Endothelial cell of umbilical vein (primary cell): ENCODE measurements around the gene EP400. TPM values are rescaled to one million over a fixed set of nuclear protein-coding genes. Genes with fewer than 3 reads are reported as not detected.
A peak's percentile ranks its signal among the peaks of the same experiment; 100 is the strongest.

ENCODE experiments used
- BruUV-seq: library from RNA; stranded (reverse); fragments of 400-500 nt; replicated peaks from 2 replicates; lab custom pipeline; 2021; lab: Mats Ljungman, UMichigan
- CTCF ChIA-PET: fragments of 300-600, 350-600 bp; sonication (Branson Sonifier 250); formaldehyde crosslinking; loops from one replicate; lab custom pipeline; 2021; ENCODE audit warnings: antibody characterized with exemption, inconsistent platforms; lab: Charles Lee
- POLR2A ChIA-PET: fragments of 300-600, 350-600 bp; sonication (Branson Sonifier 250); formaldehyde crosslinking; loops from one replicate; lab custom pipeline; 2021; ENCODE audit warnings: antibody characterized with exemption, inconsistent platforms; lab: Charles Lee
- DNase-seq: peaks from one replicate; pipeline ENCODE4 v3.0.0-alpha.2; 2011; ENCODE audit warnings: low read depth, low spot score
- FAIRE-seq: peaks from 2 replicates; lab custom pipeline; 2011; peaks lifted over from hg19 to GRCh38; lab: Jason Lieb, UNC
- H2AFZ ChIP-seq: 2 replicates; pipeline ENCODE4 v1.6.0; 2012; ENCODE audit warnings: low read depth, low read length, control low read depth, inconsistent platforms
- H3K27ac ChIP-seq: 2 replicates; pipeline ENCODE4 v1.5.1; 2011; ENCODE audit warnings: low read depth, mild to moderate bottlenecking, control low read depth, low read length, moderate library complexity; ENCODE audit not compliant: insufficient read depth
- H3K27me3 ChIP-seq, 2 experiments: 2 replicates each; pipeline versions ENCODE4 v1.6.0 to v1.6.1; 2011; ENCODE audit warnings: low read length in 2 of 2, mixed read lengths in 1 of 2; ENCODE audit not compliant: control insufficient read depth in 2 of 2, insufficient read depth in 2 of 2
- H3K36me3 ChIP-seq, 2 experiments: 2 replicates in 1 of 2; 3 replicates in 1 of 2; pipeline ENCODE4 v1.5.1; 2011; ENCODE audit warnings: low read length in 2 of 2, mild to moderate bottlenecking in 1 of 2, moderate library complexity in 1 of 2; ENCODE audit not compliant: control insufficient read depth in 2 of 2, insufficient read depth in 2 of 2; ENCODE audit errors: extremely low read depth in 1 of 2
- H3K4me1 ChIP-seq: 3 replicates; pipeline ENCODE4 v1.5.1; 2011; ENCODE audit warnings: mild to moderate bottlenecking, low read length; ENCODE audit not compliant: control insufficient read depth, insufficient read depth; ENCODE audit errors: extremely low read depth
- H3K4me2 ChIP-seq: 2 replicates; pipeline ENCODE4 v1.6.1; 2011; ENCODE audit warnings: low read length, control low read depth, mixed read lengths; ENCODE audit not compliant: insufficient read depth
- H3K4me3 ChIP-seq, 3 experiments: fragments of 200-600 bp in 1 of 3; sonication (generic), shearing (Covaris generic) in 1 of 3; replicated peaks in 1 of 3; 2 replicates each; pipeline ENCODE4 v1.5.1; 2011 to 2016; ENCODE audit warnings: control low read depth in 3 of 3, low read length in 3 of 3, mild to moderate bottlenecking in 2 of 3, inconsistent platforms in 1 of 3, low read depth in 1 of 3, moderate library complexity in 1 of 3; ENCODE audit not compliant: insufficient read depth in 1 of 3
- H3K79me2 ChIP-seq: 2 replicates; pipeline ENCODE4 v1.6.0; 2012; ENCODE audit warnings: low read length, inconsistent platforms; ENCODE audit not compliant: control insufficient read depth, insufficient read depth
- H3K9ac ChIP-seq: replicated peaks from 2 replicates; pipeline ENCODE3; 2011; ENCODE audit warnings: low read length, control low read depth; ENCODE audit not compliant: insufficient read depth; ENCODE audit errors: extremely low read depth
- H3K9me1 ChIP-seq: replicated peaks from 3 replicates; pipeline ENCODE4 v1.6.0; 2011; ENCODE audit warnings: mild to moderate bottlenecking, low read length; ENCODE audit not compliant: control insufficient read depth, insufficient read depth; ENCODE audit errors: extremely low read depth
- H3K9me3 ChIP-seq: replicated peaks from 2 replicates; pipeline ENCODE4 v1.5.1; 2012; ENCODE audit warnings: low read length, inconsistent platforms; ENCODE audit not compliant: control insufficient read depth, insufficient read depth
- H4K20me1 ChIP-seq: replicated peaks from 2 replicates; pipeline ENCODE3; 2011; ENCODE audit warnings: mild to moderate bottlenecking, low read length; ENCODE audit not compliant: control insufficient read depth, insufficient read depth; ENCODE audit errors: extremely low read depth
- CTCF ChIP-seq, 2 donors: IDR thresholded peaks; 1 replicate in 1 of 2; 2 replicates in 1 of 2; pipeline ENCODE4 v1.5.1; 2011; ENCODE audit warnings: low read length in 2 of 2, mild to moderate bottlenecking in 2 of 2, moderate library complexity in 2 of 2, control low read depth in 1 of 2, inconsistent platforms in 1 of 2, low read depth in 1 of 2; ENCODE audit not compliant: insufficient read depth in 1 of 2; ENCODE audit errors: extremely low read depth in 1 of 2
- EZH2 ChIP-seq: IDR thresholded peaks from 2 replicates; pipeline ENCODE4 v1.6.1; 2012; ENCODE audit warnings: borderline replicate concordance, low read depth, mild to moderate bottlenecking, moderate library complexity, low read length, inconsistent platforms; ENCODE audit not compliant: severe bottlenecking
- FOS ChIP-seq: IDR thresholded peaks from 2 replicates; pipeline ENCODE4 v1.6.1; 2011; ENCODE audit warnings: mild to moderate bottlenecking, low read length, moderate library complexity, borderline replicate concordance; ENCODE audit not compliant: insufficient read depth
- GATA2 ChIP-seq: IDR thresholded peaks from 2 replicates; pipeline ENCODE4 v1.7.0; 2011; ENCODE audit warnings: low read depth, mild to moderate bottlenecking, moderate library complexity, mixed read lengths, low read length; ENCODE audit not compliant: insufficient read length, insufficient read depth
- JUN ChIP-seq: IDR thresholded peaks from 2 replicates; pipeline ENCODE4 v1.6.1; 2011; ENCODE audit warnings: borderline replicate concordance, low read depth; ENCODE audit not compliant: insufficient read length, insufficient read depth
- MAX ChIP-seq: IDR thresholded peaks from 2 replicates; pipeline ENCODE4 v1.6.1; 2011; ENCODE audit not compliant: insufficient read depth, insufficient read length
- MYC ChIP-seq: IDR thresholded peaks from one replicate; pipeline ENCODE4 v1.6.1; 2011; ENCODE audit warnings: mild to moderate bottlenecking, low read depth, low read length
- POLR2A ChIP-seq: IDR thresholded peaks from 2 replicates; pipeline ENCODE4 v1.6.1; 2012; ENCODE audit warnings: low read depth, mild to moderate bottlenecking, control low read depth, low read length
- POLR2AphosphoS5 ChIP-seq: IDR thresholded peaks from 2 replicates; pipeline ENCODE4 v1.6.1; 2012; ENCODE audit warnings: low read depth, mild to moderate bottlenecking, control low read depth, low read length, moderate library complexity; ENCODE audit not compliant: insufficient read depth
- dilution Hi-C: fragments of 300-500 bp; cut with MboI; formaldehyde crosslinking; loops from one replicate; pipeline ENCODE4 v1.15.0; 2019; ENCODE audit warnings: low sequenced_read_pairs; ENCODE audit not compliant: extremely low pct_ligation_motif_present
- intact Hi-C: fragments of 100-400 bp; cut with micrococcal nuclease; formaldehyde crosslinking; loops from one replicate; pipeline ENCODE4 v1.10.0; 2022
- polyA plus RNA-seq, 4 experiments: library from polyadenylated mRNA; depleted of rRNA in 3 of 4; stranded (reverse) in 3 of 4; unstranded in 1 of 4; fragments of >200 nt; gene quantifications; 2 replicates each; pipeline versions ENCODE4 v1.2.1 to v1.2.3, GENCODE V29; 2011 to 2012; ENCODE audit warnings: missing spikeins in 1 of 4
- total RNA-seq: library from RNA; stranded (reverse); gene quantifications from 2 replicates; pipeline ENCODE4 v1.2.3, GENCODE V29; 2021

Gene EP400
- total and polyA plus RNA-seq, 2 donors (not counting 3 experiments of a cell fraction or from before 2014, with no cell fraction given), result 9.0 to 57.7 TPM

- H3K9me3 ChIP-seq, result no peaks in the 10 kb centered on the region
- H3K4me2 ChIP-seq, result peak overlapping the region; percentile 86
- peak overlapping the region; percentile 56 for H2AFZ ChIP-seq
- ChIA-PET POLR2A (interaction anchor here (0.6 kb wide), 4 partner anchors 8 to 1138 kb away, joined by 3 to 7 read pairs (median 3); no protein-coding TSS in a partner anchor), CTCF (interaction anchor here (1.0 to 1.1 kb wide), 3 partner anchors 8 to 94 kb away, joined by 3 to 7 read pairs (median 4); no protein-coding TSS in a partner anchor)
- dilution Hi-C loops, result no loop called here
- TF ChIP-seq MYC (no peak), FOS (no peak), MAX (no peak), POLR2A (peak; percentile 17), EZH2 (no peak)
- peak overlapping the region; percentile 57 for H3K27ac ChIP-seq
- no peaks in the 10 kb centered on the region for H3K27me3 ChIP-seq
- peaks cover 24% of the 10 kb centered on the region for H3K79me2 ChIP-seq
- peaks cover 13 to 22% of the 10 kb centered on the region in 2 experiments for H3K36me3 ChIP-seq
- peak overlapping the region; percentile 83 for H3K9ac ChIP-seq
- no peaks in the 10 kb centered on the region for H4K20me1 ChIP-seq
- H3K4me3 ChIP-seq, result peak overlapping the region; percentile 62 to 96 (median 79)
- no peaks in the 10 kb centered on the region for H3K9me1 ChIP-seq
- FAIRE-seq (no peak), DNase-seq (peak; percentile 19)
- intact Hi-C loops, result loop anchor here (1.0 to 2.0 kb wide), 3 partner anchors 17 to 34 kb away; partner anchors contain the start of gene EP400
- BruUV-seq, result no TSS peak
- H3K4me1 ChIP-seq, result peaks cover 8% of the 10 kb centered on the region
Measured at GRCh38 chr12:131929581-131930456, 19.9 kb upstream of the EP400 start.

- Histone ChIP-seq H3K4me2 (peak overlapping the region; percentile 86), H4K20me1 (no peaks in the 10 kb centered on the region), H3K4me1 (peaks cover 8% of the 10 kb centered on the region), H3K27ac (no peak overlapping the region), H3K9ac (peak overlapping the region; percentile 83), H3K9me1 (no peaks in the 10 kb centered on the region), H3K27me3 (no peaks in the 10 kb centered on the region), H3K4me3 (peak overlapping the region; percentile 62 to 96 (median 79)), H3K79me2 (peaks cover 24% of the 10 kb centered on the region), H3K9me3 (no peaks in the 10 kb centered on the region), H3K36me3 (peaks cover 13 to 22% of the 10 kb centered on the region in 2 experiments), H2AFZ (no peak overlapping the region)
- CTCF ChIA-PET, result interaction anchor here (1.0 to 1.1 kb wide), 2 partner anchors 9 to 79 kb away, joined by 3 to 4 read pairs; no protein-coding TSS in a partner anchor
- POLR2A ChIA-PET, result no interaction called here
- no TSS peak for BruUV-seq
- TF ChIP-seq CTCF (IDR thresholded peaks at IDR 0.05; ENCODE audit: extremely low read depth in 1 of 2, insufficient read depth in 1 of 2, low read depth in 1 of 2, low read length in 2 of 2) (no peak), POLR2A (no peak), EZH2 (no peak), MAX (no peak), FOS (no peak), POLR2AphosphoS5 (no peak), MYC (no peak), GATA2 (no peak), JUN (no peak)
- dilution Hi-C loops (no loop called here), intact Hi-C loops (no loop called here)
- FAIRE-seq (no peak), DNase-seq (no peak)
Measured at GRCh38 chr12:131930510-131930909, 19.2 kb upstream of the EP400 start.
